Thymus (tissue), 2 donors: ENCODE measurements around the gene DNASE2B. TPM values are rescaled to one million over a fixed set of nuclear protein-coding genes. Genes with fewer than 3 reads are reported as not detected.

ENCODE experiments used
- polyA plus RNA-seq: library from polyadenylated mRNA; stranded (reverse); fragments of 200-250 nt; gene quantifications from one replicate; pipeline ENCODE4 v1.2.3, GENCODE V29; 2013
- total RNA-seq: library from RNA; stranded (reverse); fragments of 120-200 nt; gene quantifications from one replicate; pipeline ENCODE4 v1.2.4, GENCODE V29; 2013
- donor health status: healthy.

DNASE2B gene
- total and polyA plus RNA-seq, 2 donors = 0.21 TPM; not detected in 1

Other genes starting within 250 kb of the DNASE2B start
- gene SAMD13, start 96.8 kb upstream of the DNASE2B start, total RNA-seq = 3.7 TPM
- 2.6 TPM for gene SAMD13, start 96.8 kb upstream of the DNASE2B start, polyA plus RNA-seq
- gene RPF1, start 80.8 kb downstream of the DNASE2B start, total RNA-seq = 64.7 TPM
- gene RPF1, start 80.8 kb downstream of the DNASE2B start, polyA plus RNA-seq = 54.4 TPM
- gene SPATA1, start 107.9 kb downstream of the DNASE2B start, total RNA-seq = 5.1 TPM
- gene SPATA1, start 107.9 kb downstream of the DNASE2B start, polyA plus RNA-seq = 3.7 TPM
- gene GNG5, start 108.1 kb downstream of the DNASE2B start, total RNA-seq = 42.4 TPM
- 181 TPM for gene GNG5, start 108.1 kb downstream of the DNASE2B start, polyA plus RNA-seq
- gene CTBS, start 176.0 kb downstream of the DNASE2B start, total RNA-seq = 7.6 TPM
- 12.5 TPM for gene CTBS, start 176.0 kb downstream of the DNASE2B start, polyA plus RNA-seq